Measurements from ENCODE around the gene POLR3K. TPM values are rescaled to one million over a fixed set of nuclear protein-coding genes. Genes with fewer than 3 reads are reported as not detected.

The POLR3K gene
- total and polyA plus RNA-seq, 3 experiments from 2014 or later: 35.1 to 63.9 (median 63.6) TPM

- no peak overlapping the region for H3K4me3 ChIP-seq (ENCODE audit: low read length)
- H3K4me1 ChIP-seq (ENCODE audit: insufficient read depth, low read length): no peaks in the 10 kb centered on the region
- Mint-ChIP-seq H3K9me3 (no peaks in the 10 kb centered on the region), H3K27ac (peak overlapping the region in 1 of 8 donors; percentile 82), H3K4me3 (no peak overlapping the region), H3K36me3 (no peaks in the 10 kb centered on the region), H3K4me1 (peaks cover 0 to 4% (median 0%) of the 10 kb centered on the region in 3 donors), H3K27me3 (peaks cover 0 to 8% of the 10 kb centered on the region in 2 donors)
- no peaks in the 10 kb centered on the region for H3K9me3 ChIP-seq (ENCODE audit: low read length)
- no peak overlapping the region for H3K27ac ChIP-seq (ENCODE audit: low read depth, low read length)
- no peaks in the 10 kb centered on the region for H3K27me3 ChIP-seq (ENCODE audit: insufficient read depth, low read length, poor library complexity, severe bottlenecking)
- POLR2A ChIA-PET: no interaction called here
- H3K36me3 ChIP-seq (ENCODE audit: insufficient read depth, low read length): no peaks in the 10 kb centered on the region
- CTCF ChIA-PET: interaction anchor here (0.6 to 9.2 kb wide), 10 partner anchors 11 to 290 kb away, joined by 3 to 201 read pairs (median 6); partner anchors contain the start of gene HBQ1
- no peak for DNase-seq
Measured at GRCh38 chr16:64914-65255, 11.5 kb upstream of the POLR3K start.

- H3K9me3 Mint-ChIP-seq: no peaks in the 10 kb centered on the region
- H3K36me3 Mint-ChIP-seq: no peaks in the 10 kb centered on the region
- peaks cover 0 to 2% of the 10 kb centered on the region in 2 donors for H3K27me3 Mint-ChIP-seq
- H3K27me3 ChIP-seq (ENCODE audit: insufficient read depth, low read length, poor library complexity, severe bottlenecking): no peaks in the 10 kb centered on the region
- DNase-seq: no peak
- no peak overlapping the region for H3K27ac ChIP-seq (ENCODE audit: low read depth, low read length)
- peak overlapping the region in 1 of 8 donors; percentile 82 for H3K27ac Mint-ChIP-seq
- POLR2A ChIA-PET: interaction anchor here (0.6 kb wide), 1 partner anchor 19 kb away, joined by 3 read pairs; no protein-coding TSS in a partner anchor
- no peaks in the 10 kb centered on the region for H3K36me3 ChIP-seq (ENCODE audit: insufficient read depth, low read length)
- H3K4me3 Mint-ChIP-seq: no peak overlapping the region
- no peak overlapping the region for H3K4me3 ChIP-seq (ENCODE audit: low read length)
- no peaks in the 10 kb centered on the region for H3K9me3 ChIP-seq (ENCODE audit: low read length)
- no peaks in the 10 kb centered on the region for H3K4me1 ChIP-seq (ENCODE audit: insufficient read depth, low read length)
- peaks cover 0 to 4% (median 0%) of the 10 kb centered on the region in 3 donors for H3K4me1 Mint-ChIP-seq
- CTCF ChIA-PET: interaction anchor here (0.9 to 9.2 kb wide), 5 partner anchors 8 to 41 kb away, joined by 3 to 201 read pairs (median 21); partner anchors contain the start of gene RHBDF1
Measured at GRCh38 chr16:63998-64913, 10.8 kb upstream of the POLR3K start.

GRCh38 chr16:63466-63865, 10.1 kb upstream of the POLR3K start:
- H3K4me3 Mint-ChIP-seq: no peak overlapping the region
- POLR2A ChIA-PET: interaction anchor here (0.6 to 1.0 kb wide), 2 partner anchors 20 to 33 kb away, joined by 3 to 5 read pairs; no protein-coding TSS in a partner anchor

GRCh38 chr16:62968-63391, 9.6 kb upstream of the POLR3K start:
- Mint-ChIP-seq H3K9me3 (no peaks in the 10 kb centered on the region), H3K27ac (no peak overlapping the region), H3K4me1 (peaks cover 0 to 4% (median 0%) of the 10 kb centered on the region in 3 donors), H3K27me3 (peaks cover 0 to 2% of the 10 kb centered on the region in 2 donors), H3K36me3 (peaks cover 0 to 2% (median 0%) of the 10 kb centered on the region in 3 donors), H3K4me3 (no peak overlapping the region)
- no peak for DNase-seq
- ChIA-PET CTCF (interaction anchor here (1.2 to 9.2 kb wide), 4 partner anchors 9 to 119 kb away, joined by 3 to 201 read pairs (median 21); partner anchors contain the start of gene RHBDF1), POLR2A (interaction anchor here (1.0 kb wide), 1 partner anchor 34 kb away, joined by 5 read pairs; no protein-coding TSS in a partner anchor)
- Histone ChIP-seq H3K9me3 (ENCODE audit: low read length) (no peaks in the 10 kb centered on the region), H3K27ac (ENCODE audit: low read depth, low read length) (no peak overlapping the region), H3K36me3 (ENCODE audit: insufficient read depth, low read length) (no peaks in the 10 kb centered on the region), H3K27me3 (ENCODE audit: insufficient read depth, low read length, poor library complexity, severe bottlenecking) (no peaks in the 10 kb centered on the region), H3K4me3 (ENCODE audit: low read length) (no peak overlapping the region), H3K4me1 (ENCODE audit: insufficient read depth, low read length) (no peaks in the 10 kb centered on the region)

More at GRCh38 chr16:63466-63865, 10.1 kb upstream of the POLR3K start:
- Histone ChIP-seq H3K9me3 (ENCODE audit: low read length) (no peaks in the 10 kb centered on the region), H3K27ac (ENCODE audit: low read depth, low read length) (no peak overlapping the region), H3K27me3 (ENCODE audit: insufficient read depth, low read length, poor library complexity, severe bottlenecking) (no peaks in the 10 kb centered on the region), H3K4me1 (ENCODE audit: insufficient read depth, low read length) (no peaks in the 10 kb centered on the region), H3K4me3 (ENCODE audit: low read length) (no peak overlapping the region), H3K36me3 (ENCODE audit: insufficient read depth, low read length) (no peaks in the 10 kb centered on the region)
- peaks cover 0 to 2% of the 10 kb centered on the region in 2 donors for H3K27me3 Mint-ChIP-seq
- DNase-seq: peak in 1 of 5 donors; percentile 43
- H3K36me3 Mint-ChIP-seq: no peaks in the 10 kb centered on the region
- H3K9me3 Mint-ChIP-seq: no peaks in the 10 kb centered on the region
- CTCF ChIA-PET: interaction anchor here (1.2 to 9.2 kb wide), 4 partner anchors 8 to 119 kb away, joined by 3 to 201 read pairs (median 21); partner anchors contain the start of gene RHBDF1
- peaks cover 0 to 4% (median 0%) of the 10 kb centered on the region in 3 donors for H3K4me1 Mint-ChIP-seq
- no peak overlapping the region for H3K27ac Mint-ChIP-seq

GRCh38 chr16:62283-62967, 9.0 kb upstream of the POLR3K start:
- no peaks in the 10 kb centered on the region for H3K9me3 Mint-ChIP-seq
- peaks cover 0 to 2% of the 10 kb centered on the region in 2 donors for H3K27me3 Mint-ChIP-seq
- peak overlapping the region in 1 of 8 donors; percentile 65 for H3K27ac Mint-ChIP-seq
- no peak overlapping the region for H3K4me3 Mint-ChIP-seq
- H3K27ac ChIP-seq (ENCODE audit: low read depth, low read length): no peak overlapping the region
- ChIA-PET POLR2A (interaction anchor here (1.0 kb wide), 1 partner anchor 34 kb away, joined by 5 read pairs; no protein-coding TSS in a partner anchor), CTCF (interaction anchor here (1.2 to 9.2 kb wide), 3 partner anchors 32 to 120 kb away, joined by 3 to 201 read pairs (median 39); no protein-coding TSS in a partner anchor)
- H3K36me3 Mint-ChIP-seq: peaks cover 0 to 4% (median 0%) of the 10 kb centered on the region in 3 donors
- no peaks in the 10 kb centered on the region for H3K9me3 ChIP-seq (ENCODE audit: low read length)
- H3K4me1 ChIP-seq (ENCODE audit: insufficient read depth, low read length): no peaks in the 10 kb centered on the region
- H3K36me3 ChIP-seq (ENCODE audit: insufficient read depth, low read length): no peaks in the 10 kb centered on the region
- peak in 1 of 5 donors; percentile 43 for DNase-seq
- no peaks in the 10 kb centered on the region for H3K27me3 ChIP-seq (ENCODE audit: insufficient read depth, low read length, poor library complexity, severe bottlenecking)
- H3K4me1 Mint-ChIP-seq: peaks cover 0 to 4% (median 0%) of the 10 kb centered on the region in 3 donors
- H3K4me3 ChIP-seq (ENCODE audit: low read length): no peak overlapping the region

GRCh38 chr16:61879-62281, 8.5 kb upstream of the POLR3K start:
- H3K9me3 ChIP-seq (ENCODE audit: low read length): no peaks in the 10 kb centered on the region
- Mint-ChIP-seq H3K27ac (no peak overlapping the region), H3K36me3 (peaks cover 0 to 7% (median 0%) of the 10 kb centered on the region in 3 donors), H3K9me3 (no peaks in the 10 kb centered on the region), H3K4me3 (no peak overlapping the region), H3K4me1 (peaks cover 0 to 4% (median 0%) of the 10 kb centered on the region in 3 donors), H3K27me3 (peaks cover 0 to 2% of the 10 kb centered on the region in 2 donors)
- no peaks in the 10 kb centered on the region for H3K27me3 ChIP-seq (ENCODE audit: insufficient read depth, low read length, poor library complexity, severe bottlenecking)
- no peaks in the 10 kb centered on the region for H3K4me1 ChIP-seq (ENCODE audit: insufficient read depth, low read length)
- no peaks in the 10 kb centered on the region for H3K36me3 ChIP-seq (ENCODE audit: insufficient read depth, low read length)
- ChIA-PET POLR2A (no interaction called here), CTCF (interaction anchor here (5.7 to 9.2 kb wide), 2 partner anchors 33 to 44 kb away, joined by 39 to 201 read pairs; no protein-coding TSS in a partner anchor)
- no peak for DNase-seq
- no peak overlapping the region for H3K4me3 ChIP-seq (ENCODE audit: low read length)
- H3K27ac ChIP-seq (ENCODE audit: low read depth, low read length): no peak overlapping the region

- POLR2A ChIA-PET: interaction anchor here (0.5 kb wide), 1 partner anchor 46 kb away, joined by 6 read pairs; no protein-coding TSS in a partner anchor
- peaks cover 0 to 4% (median 0%) of the 10 kb centered on the region in 3 donors for H3K4me1 Mint-ChIP-seq
Measured at GRCh38 chr16:60929-61878, 7.8 kb upstream of the POLR3K start.

More at GRCh38 chr16:60929-61878, 7.8 kb upstream of the POLR3K start:
- Mint-ChIP-seq H3K4me3 (no peak overlapping the region), H3K36me3 (peaks cover 0 to 8% (median 0%) of the 10 kb centered on the region in 3 donors), H3K9me3 (no peaks in the 10 kb centered on the region), H3K27ac (no peak overlapping the region), H3K27me3 (peaks cover 0 to 2% of the 10 kb centered on the region in 2 donors)
- CTCF ChIA-PET: interaction anchor here (9.2 kb wide), 1 partner anchor 34 kb away, joined by 201 read pairs; no protein-coding TSS in a partner anchor
- H3K4me1 ChIP-seq (ENCODE audit: insufficient read depth, low read length): no peaks in the 10 kb centered on the region
- no peak for DNase-seq
- no peaks in the 10 kb centered on the region for H3K27me3 ChIP-seq (ENCODE audit: insufficient read depth, low read length, poor library complexity, severe bottlenecking)
- H3K27ac ChIP-seq (ENCODE audit: low read depth, low read length): no peak overlapping the region
- H3K36me3 ChIP-seq (ENCODE audit: insufficient read depth, low read length): no peaks in the 10 kb centered on the region
- no peak overlapping the region for H3K4me3 ChIP-seq (ENCODE audit: low read length)
- no peaks in the 10 kb centered on the region for H3K9me3 ChIP-seq (ENCODE audit: low read length)

All from CD8-positive, alpha-beta memory T cell (primary cell).